ENCODE measurements around the gene ZNF256. TPM values are rescaled to one million over a fixed set of nuclear protein-coding genes. Genes with fewer than 3 reads are reported as not detected.

Gene ZNF256
- total and polyA plus RNA-seq, 2 of the 13 experiments (the other 11 are each of a cell fraction or from before 2014, with no cell fraction given): 3.8 to 6.0 TPM

GRCh38 chr19:57947419-57948134 is at the start of gene ZNF256 (continued):
- no peak for TF ChIP-seq ZNF432 (CRISPR knock-in tag; IDR thresholded peaks at IDR 0.05; ENCODE audit: borderline replicate concordance)
- TF ChIP-seq ZNF577 (CRISPR knock-in tag; IDR thresholded peaks at IDR 0.05; ENCODE audit: borderline replicate concordance, low read depth): no peak
- no peak for TF ChIP-seq HNRNPK (IDR thresholded peaks at IDR 0.05; ENCODE audit: low read depth, low read length, poor library complexity, severe bottlenecking)
- no peak for TF ChIP-seq ZBTB2 (CRISPR knock-in tag; IDR thresholded peaks at IDR 0.05; ENCODE audit: low read depth)
- peak; percentile 85 for TF ChIP-seq XRCC5 (optimal IDR thresholded peaks at IDR 0.05; ENCODE audit: low read length)
- no peak for TF ChIP-seq TERF1 (CRISPR knock-in tag; IDR thresholded peaks at IDR 0.05)
- no peak for TF ChIP-seq EP300 (IDR thresholded peaks at IDR 0.05; ENCODE audit: low read depth in 2 of 2, low read length in 2 of 2)
- TF ChIP-seq EP300 (CRISPR knock-in tag; IDR thresholded peaks at IDR 0.05; ENCODE audit: borderline replicate concordance): no peak
- no peak for TF ChIP-seq ZNF180 (CRISPR knock-in tag; IDR thresholded peaks at IDR 0.05; ENCODE audit: borderline replicate concordance, low read depth)
- TF ChIP-seq KDM4B (CRISPR knock-in tag; IDR thresholded peaks at IDR 0.05): no peak
- peak; percentile 37; the same call in 1 of the 2 replicates for TF ChIP-seq ARNT2 (CRISPR knock-in tag; IDR thresholded peaks at IDR 0.05; ENCODE audit: low read depth)
- no peak for TF ChIP-seq ARNTL (CRISPR knock-in tag; IDR thresholded peaks at IDR 0.05)
- no peak; the same call in 1 of the 2 replicates for TF ChIP-seq AHDC1 (CRISPR knock-in tag; IDR thresholded peaks at IDR 0.05; ENCODE audit: borderline replicate concordance)
- peak; percentile 92 for TF ChIP-seq ZNF143 (CRISPR knock-in tag; IDR thresholded peaks at IDR 0.05)
- no peak for TF ChIP-seq THAP8 (CRISPR knock-in tag; IDR thresholded peaks at IDR 0.05; ENCODE audit: borderline replicate concordance)

Measured in HepG2 (cell line).